SK-N-SH (cell line): ENCODE results near the gene ZNF282. TPM values are rescaled to one million over a fixed set of nuclear protein-coding genes. Genes with fewer than 3 reads are reported as not detected.

Experiments used
- CTCF ChIA-PET: fragments of 300-600, 350-600 bp; formaldehyde crosslinking; extraction: SDS; loops from one replicate; lab custom pipeline; 2021; lab: Yijun Ruan, JAX
- POLR2A ChIA-PET: fragments of 350-600 bp; sonication (Branson Sonifier 250); formaldehyde crosslinking; extraction: SDS; loops from one replicate; lab custom pipeline; 2020; ENCODE audit warnings: antibody characterized with exemption, inconsistent platforms; lab: Yijun Ruan, JAX
- DNase-seq: peaks from one replicate; pipeline ENCODE4 v3.0.0; 2012
- H2AFZ ChIP-seq: fragments of 200-600 bp; sonication (generic); 2 replicates; pipeline ENCODE4 v1.8.1; 2016; ENCODE audit warnings: antibody characterized with exemption, mild to moderate bottlenecking, low read depth
- H3F3A ChIP-seq: fragments of 200-600 bp; sonication (generic); replicated peaks from 2 replicates; pipeline ENCODE3; 2016; ENCODE audit warnings: antibody characterized with exemption, mild to moderate bottlenecking; ENCODE audit not compliant: insufficient read depth
- H3K27ac ChIP-seq, 2 experiments: fragments of 200-500 bp in 1 of 2; fragments of 200-600 bp in 1 of 2; sonication (Bioruptor generic) in 1 of 2; sonication (generic), shearing (Covaris generic) in 1 of 2; 2 replicates each; pipeline versions ENCODE4 v1.5.1 to v1.6.1; 2014 to 2016; ENCODE audit warnings: low read depth in 2 of 2, inconsistent platforms in 1 of 2, low read length in 1 of 2, mild to moderate bottlenecking in 1 of 2, mixed read lengths in 1 of 2
- H3K27me3 ChIP-seq: fragments of 200-600 bp; sonication (generic), shearing (Covaris generic); 2 replicates; pipeline ENCODE4 v1.6.1; 2016; ENCODE audit warnings: mixed run types; ENCODE audit not compliant: insufficient read depth
- H3K36me3 ChIP-seq, 2 experiments: fragments of 200-500 bp in 1 of 2; fragments of 200-600 bp in 1 of 2; sonication (Bioruptor generic) in 1 of 2; sonication (generic) in 1 of 2; replicated peaks in 1 of 2; 2 replicates each; pipeline versions ENCODE3 to v1.5.1; 2014 to 2016; ENCODE audit warnings: low read length in 1 of 2, mild to moderate bottlenecking in 1 of 2; ENCODE audit not compliant: insufficient read depth in 2 of 2, control insufficient read depth in 1 of 2
- H3K4me1 ChIP-seq, 2 experiments: fragments of 200-500 bp in 1 of 2; fragments of 200-600 bp in 1 of 2; sonication (Bioruptor generic) in 1 of 2; sonication (generic), shearing (Covaris generic) in 1 of 2; 2 replicates each; pipeline versions ENCODE4 v1.5.1 to v1.6.1; 2014 to 2016; ENCODE audit warnings: low read depth in 1 of 2, low read length in 1 of 2, mixed run types in 1 of 2; ENCODE audit not compliant: insufficient read depth in 2 of 2, control insufficient read depth in 1 of 2
- H3K4me2 ChIP-seq: fragments of 200-600 bp; sonication (generic), shearing (Covaris generic); 2 replicates; pipeline ENCODE4 v1.6.1; 2017; ENCODE audit warnings: mixed run types
- H3K4me3 ChIP-seq, 2 experiments: fragments of 200-500 bp in 1 of 2; fragments of 200-600 bp in 1 of 2; sonication (Bioruptor generic) in 1 of 2; sonication (generic), shearing (Covaris generic) in 1 of 2; 2 replicates each; pipeline versions ENCODE4 v1.5.1 to v1.8.1; 2014 to 2016; ENCODE audit warnings: low read depth in 2 of 2, inconsistent platforms in 1 of 2, low read length in 1 of 2, mild to moderate bottlenecking in 1 of 2, mixed read lengths in 1 of 2, moderate library complexity in 1 of 2
- H3K79me2 ChIP-seq: fragments of 200-600 bp; sonication (generic); 2 replicates; pipeline ENCODE4 v1.8.1; 2017; ENCODE audit warnings: mild to moderate bottlenecking; ENCODE audit not compliant: insufficient read depth
- H3K9ac ChIP-seq: fragments of 200-600 bp; sonication (generic); 2 replicates; pipeline ENCODE4 v1.6.1; 2017; ENCODE audit warnings: mixed run types
- H3K9me2 ChIP-seq: fragments of 200-600 bp; sonication (generic); 2 replicates; pipeline ENCODE4 v1.6.1; 2017; ENCODE audit warnings: mixed run types
- H3K9me3 ChIP-seq: fragments of 200-600 bp; sonication (generic); 2 replicates; pipeline ENCODE4 v1.6.1; 2017; ENCODE audit warnings: mixed run types, mild to moderate bottlenecking, moderate library complexity
- H4K20me1 ChIP-seq: fragments of 200-600 bp; sonication (generic); 2 replicates; pipeline ENCODE4 v1.6.1; 2017; ENCODE audit warnings: mild to moderate bottlenecking, mixed run types; ENCODE audit not compliant: insufficient read depth
- CHD2 ChIP-seq: fragments of 150-350 bp; IDR thresholded peaks from 2 replicates; pipeline ENCODE4 v1.6.1; 2018; ENCODE audit warnings: low read length; ENCODE audit not compliant: partially characterized antibody
- ELF1 ChIP-seq: IDR thresholded peaks from 2 replicates; pipeline ENCODE4 v1.4.0; 2012
- FOSL2 ChIP-seq: IDR thresholded peaks from 2 replicates; pipeline ENCODE4 v1.4.0; 2012; ENCODE audit warnings: low read depth, mild to moderate bottlenecking, moderate library complexity, borderline replicate concordance
- FOXJ3 ChIP-seq: sonication (generic); formaldehyde crosslinking; IDR thresholded peaks from 2 replicates; pipeline ENCODE4 v1.5.1; 2020; ENCODE audit warnings: mild to moderate bottlenecking, missing genetic modification reagents
- FOXM1 ChIP-seq: IDR thresholded peaks from 2 replicates; pipeline ENCODE4 v1.4.0; 2012; ENCODE audit warnings: low read depth, mild to moderate bottlenecking
- GABPA ChIP-seq: IDR thresholded peaks from 2 replicates; pipeline ENCODE4 v1.4.0; 2012; ENCODE audit warnings: low read depth, mild to moderate bottlenecking
- GATA2 ChIP-seq: sonication (generic); formaldehyde crosslinking; IDR thresholded peaks from 2 replicates; pipeline ENCODE4 v1.5.0; 2020; ENCODE audit warnings: mild to moderate bottlenecking, missing genetic modification reagents
- JUND ChIP-seq: IDR thresholded peaks from 2 replicates; pipeline ENCODE4 v1.4.0; 2012
- MEF2A ChIP-seq: IDR thresholded peaks from 2 replicates; pipeline ENCODE4 v1.4.0; 2012; ENCODE audit warnings: low read depth, borderline replicate concordance
- POLR2AphosphoS5 ChIP-seq: IDR thresholded peaks from 2 replicates; pipeline ENCODE4 v1.6.1; 2012; ENCODE audit warnings: low read depth, low read length
- RAD21 ChIP-seq: IDR thresholded peaks from 2 replicates; pipeline ENCODE4 v1.6.1; 2012; ENCODE audit warnings: mild to moderate bottlenecking, low read length
- RCOR1 ChIP-seq: fragments of 150-350 bp; IDR thresholded peaks from 2 replicates; pipeline ENCODE4 v1.6.1; 2017; ENCODE audit warnings: antibody characterized with exemption, low read length
- RFX5 ChIP-seq: IDR thresholded peaks from 2 replicates; pipeline ENCODE4 v1.6.1; 2012; ENCODE audit warnings: mild to moderate bottlenecking, improper control_type of control experiment, low read length
- SIN3A ChIP-seq: IDR thresholded peaks from 2 replicates; pipeline ENCODE4 v1.6.1; 2012; ENCODE audit warnings: low read depth, mild to moderate bottlenecking, low read length, moderate library complexity, borderline replicate concordance
- SMC3 ChIP-seq: IDR thresholded peaks from 2 replicates; pipeline ENCODE4 v1.6.1; 2012; ENCODE audit warnings: low read depth, low read length, improper control_type of control experiment
- WGBS: methylation state at CpG from one replicate; pipeline ENCODE4 v1.1.6; 2017; ENCODE audit warnings: low lambda C conversion rate; 5-methylcytosine and 5-hydroxymethylcytosine counted together
- polyA plus RNA-seq, 3 experiments: library from polyadenylated mRNA; depleted of rRNA; stranded (reverse); fragments of >200 nt; gene quantifications; 2 replicates each; pipeline ENCODE4 v1.2.3, GENCODE V29; 2012
- TF ChIP-seq, protein P1 (sequence below): IDR thresholded peaks from 2 replicates; pipeline ENCODE4 v1.6.1; 2012; ENCODE audit warnings: mild to moderate bottlenecking, low read depth, low read length, moderate library complexity
- TF ChIP-seq, protein P2 (sequence below): IDR thresholded peaks from 2 replicates; pipeline ENCODE4; 2012

ZNF282 gene
- polyA plus RNA-seq, 1 of the 3 experiments (the other 2 are of a cell fraction) = 17.9 TPM

DNA sequence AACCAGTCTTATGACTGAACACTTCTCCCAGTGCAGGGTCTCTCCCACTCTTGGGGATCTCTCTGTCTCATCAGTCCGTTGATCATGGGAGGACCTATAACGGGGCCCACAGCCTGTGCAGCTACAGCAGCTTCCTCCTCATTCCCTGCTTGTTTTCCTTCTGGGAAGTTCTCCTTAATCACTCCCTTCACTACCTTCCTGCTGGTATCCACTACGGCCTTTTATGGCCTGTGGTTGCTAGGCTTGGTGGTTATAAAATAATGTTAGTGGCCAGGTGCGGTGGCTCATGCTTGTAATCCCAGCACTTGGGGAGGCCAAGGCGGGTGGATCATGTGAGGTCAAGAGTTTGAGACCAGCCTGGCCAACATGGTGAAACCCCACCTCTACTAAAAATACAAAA, 3.5 kb upstream of the ZNF282 start:
- H3K27ac ChIP-seq = no peak overlapping the region
- DNase-seq = no peak
- whole genome bisulfite sequencing = 75% methylated on average over 5 of the region's 5 CpGs
- H3K4me1 ChIP-seq = peaks cover 7 to 18% of the 10 kb centered on the region in 2 experiments; a peak in 2 of 4 replicates
- ChIA-PET POLR2A (no interaction called here), CTCF (no interaction called here)
- H3K9ac ChIP-seq = no peak overlapping the region
- peaks cover 15% of the 10 kb centered on the region for H3F3A ChIP-seq
- peaks cover 18% of the 10 kb centered on the region for H3K79me2 ChIP-seq
- no peaks in the 10 kb centered on the region for H3K36me3 ChIP-seq
- H3K9me2 ChIP-seq = no peaks in the 10 kb centered on the region
- H3K9me3 ChIP-seq = no peaks in the 10 kb centered on the region
- TF ChIP-seq RCOR1 (no peak), FOSL2 (no peak), GABPA (no peak), JUND (no peak), CHD2 (no peak), MEF2A (no peak), FOXJ3 (CRISPR knock-in tag) (no peak), FOXM1 (no peak), POLR2AphosphoS5 (no peak), SMC3 (no peak)
- TF ChIP-seq, protein P1, sequence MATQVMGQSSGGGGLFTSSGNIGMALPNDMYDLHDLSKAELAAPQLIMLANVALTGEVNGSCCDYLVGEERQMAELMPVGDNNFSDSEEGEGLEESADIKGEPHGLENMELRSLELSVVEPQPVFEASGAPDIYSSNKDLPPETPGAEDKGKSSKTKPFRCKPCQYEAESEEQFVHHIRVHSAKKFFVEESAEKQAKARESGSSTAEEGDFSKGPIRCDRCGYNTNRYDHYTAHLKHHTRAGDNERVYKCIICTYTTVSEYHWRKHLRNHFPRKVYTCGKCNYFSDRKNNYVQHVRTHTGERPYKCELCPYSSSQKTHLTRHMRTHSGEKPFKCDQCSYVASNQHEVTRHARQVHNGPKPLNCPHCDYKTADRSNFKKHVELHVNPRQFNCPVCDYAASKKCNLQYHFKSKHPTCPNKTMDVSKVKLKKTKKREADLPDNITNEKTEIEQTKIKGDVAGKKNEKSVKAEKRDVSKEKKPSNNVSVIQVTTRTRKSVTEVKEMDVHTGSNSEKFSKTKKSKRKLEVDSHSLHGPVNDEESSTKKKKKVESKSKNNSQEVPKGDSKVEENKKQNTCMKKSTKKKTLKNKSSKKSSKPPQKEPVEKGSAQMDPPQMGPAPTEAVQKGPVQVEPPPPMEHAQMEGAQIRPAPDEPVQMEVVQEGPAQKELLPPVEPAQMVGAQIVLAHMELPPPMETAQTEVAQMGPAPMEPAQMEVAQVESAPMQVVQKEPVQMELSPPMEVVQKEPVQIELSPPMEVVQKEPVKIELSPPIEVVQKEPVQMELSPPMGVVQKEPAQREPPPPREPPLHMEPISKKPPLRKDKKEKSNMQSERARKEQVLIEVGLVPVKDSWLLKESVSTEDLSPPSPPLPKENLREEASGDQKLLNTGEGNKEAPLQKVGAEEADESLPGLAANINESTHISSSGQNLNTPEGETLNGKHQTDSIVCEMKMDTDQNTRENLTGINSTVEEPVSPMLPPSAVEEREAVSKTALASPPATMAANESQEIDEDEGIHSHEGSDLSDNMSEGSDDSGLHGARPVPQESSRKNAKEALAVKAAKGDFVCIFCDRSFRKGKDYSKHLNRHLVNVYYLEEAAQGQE = no peak
- TF ChIP-seq, protein P2, sequence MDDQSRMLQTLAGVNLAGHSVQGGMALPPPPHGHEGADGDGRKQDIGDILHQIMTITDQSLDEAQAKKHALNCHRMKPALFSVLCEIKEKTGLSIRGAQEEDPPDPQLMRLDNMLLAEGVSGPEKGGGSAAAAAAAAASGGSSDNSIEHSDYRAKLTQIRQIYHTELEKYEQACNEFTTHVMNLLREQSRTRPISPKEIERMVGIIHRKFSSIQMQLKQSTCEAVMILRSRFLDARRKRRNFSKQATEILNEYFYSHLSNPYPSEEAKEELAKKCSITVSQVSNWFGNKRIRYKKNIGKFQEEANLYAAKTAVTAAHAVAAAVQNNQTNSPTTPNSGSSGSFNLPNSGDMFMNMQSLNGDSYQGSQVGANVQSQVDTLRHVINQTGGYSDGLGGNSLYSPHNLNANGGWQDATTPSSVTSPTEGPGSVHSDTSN = no peak
- no peak overlapping the region for H2AFZ ChIP-seq
- H3K4me2 ChIP-seq = no peak overlapping the region
- no peaks in the 10 kb centered on the region; the same call in 1 of the 2 replicates for H3K27me3 ChIP-seq
- peaks cover 6% of the 10 kb centered on the region; the same call in 1 of the 2 replicates for H4K20me1 ChIP-seq
- H3K4me3 ChIP-seq = no peak overlapping the region

DNA sequence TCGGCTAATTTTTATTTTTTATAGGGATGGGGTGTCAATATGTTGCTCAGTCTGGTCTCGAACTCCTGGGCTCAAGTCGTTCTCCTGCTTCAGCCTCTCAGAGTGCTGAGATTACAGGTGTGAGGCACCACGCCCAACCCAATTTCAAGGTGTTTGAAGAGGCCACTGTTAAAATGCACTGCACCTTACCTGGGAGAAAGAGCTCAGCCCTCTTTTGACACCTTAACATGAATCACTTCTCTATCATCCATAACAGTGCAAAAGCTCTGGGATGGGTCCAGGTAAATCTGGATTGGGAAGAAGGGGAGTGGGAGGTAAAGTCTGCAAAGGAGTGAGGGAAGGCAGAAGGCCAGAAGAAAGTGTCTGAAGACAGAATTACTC, 557 bp upstream of the ZNF282 start:
- H3K79me2 ChIP-seq = peaks cover 47% of the 10 kb centered on the region
- H3K9me2 ChIP-seq = no peaks in the 10 kb centered on the region
- peaks cover 11% of the 10 kb centered on the region for H3F3A ChIP-seq
- H3K9me3 ChIP-seq = no peaks in the 10 kb centered on the region
- peak overlapping the region; percentile 90 to 91 for H3K4me3 ChIP-seq
- H3K27ac ChIP-seq = peak overlapping the region; percentile 76 to 93
- peaks cover 13 to 15% of the 10 kb centered on the region in 2 experiments; a peak in 2 of 4 replicates for H3K4me1 ChIP-seq
- peaks cover 16% of the 10 kb centered on the region for H4K20me1 ChIP-seq
- peaks cover 15 to 16% of the 10 kb centered on the region in 2 experiments for H3K36me3 ChIP-seq
- no peaks in the 10 kb centered on the region; the same call in 1 of the 2 replicates for H3K27me3 ChIP-seq
- no peak for DNase-seq
- ChIA-PET POLR2A (interaction anchor here (0.8 to 2.3 kb wide), 8 partner anchors 9 to 265 kb away, joined by 3 to 22 read pairs (median 4); partner anchors contain the start of genes ZNF398 and ZNF425), CTCF (interaction anchor here (0.8 to 6.7 kb wide), 23 partner anchors 9 to 547 kb away, joined by 3 to 83 read pairs (median 5); partner anchors contain the start of genes ZNF212, ZNF398, ZNF425 and ZNF783)
- H3K4me2 ChIP-seq = peak overlapping the region; percentile 95
- no peak for TF ChIP-seq ELF1
- TF ChIP-seq RAD21 = no peak
- TF ChIP-seq GATA2 (CRISPR knock-in tag) = no peak
- TF ChIP-seq RCOR1 = no peak
- no peak for TF ChIP-seq SIN3A
- TF ChIP-seq RFX5 = no peak
- WGBS = 87% methylated on average over 4 of the region's 4 CpGs
- peak overlapping the region; percentile 85 for H3K9ac ChIP-seq
- peak overlapping the region; percentile 97 for H2AFZ ChIP-seq
